Testis (tissue), 2 donors: Measurements from ENCODE around the gene MYL10.

ENCODE experiments used
- POLR2A ChIP-seq: fragments of 450-650 bp; IDR thresholded peaks from one replicate; pipeline ENCODE4 v1.6.1; 2017; ENCODE audit warnings: antibody characterized with exemption, mild to moderate bottlenecking, moderate library complexity
- TF ChIP-seq, protein P1 (sequence below), 3 experiments: fragments of 450-650 bp in 2 of 3; fragments of 200-600 bp in 1 of 3; sonication (generic) in 1 of 3; IDR thresholded peaks; one replicate each; pipeline ENCODE4 v1.5.1; 2016 to 2019; ENCODE audit warnings: antibody characterized with exemption in 3 of 3, mild to moderate bottlenecking in 2 of 3, moderate library complexity in 1 of 3

DNA sequence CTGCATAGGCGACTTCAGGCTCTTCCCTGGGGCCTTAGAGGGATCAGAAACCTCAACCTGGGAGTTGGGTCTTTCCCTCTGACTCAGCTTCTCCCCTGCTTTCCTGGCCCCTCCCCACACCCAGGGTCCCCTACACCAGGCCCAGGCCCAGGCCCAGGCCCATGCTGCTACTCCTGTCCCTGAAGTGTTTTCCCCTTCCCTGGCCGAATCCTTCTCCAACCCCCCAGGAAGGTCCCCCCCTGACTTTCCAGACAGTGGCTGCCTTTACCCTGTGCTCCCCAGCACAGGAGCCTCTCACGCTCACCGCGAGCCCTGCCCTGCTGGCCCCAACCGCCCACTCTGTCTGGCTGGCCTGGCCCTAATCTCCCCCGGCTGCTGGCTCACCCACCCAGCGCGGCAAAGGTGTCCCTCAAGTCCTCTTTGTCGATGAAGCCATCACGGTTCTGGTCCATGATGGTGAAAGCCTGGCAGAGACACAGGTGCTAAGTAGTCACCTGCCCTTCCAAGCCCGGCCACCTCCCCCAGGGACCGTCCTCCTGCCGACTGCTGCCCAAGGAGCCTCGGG is 6.4 kb downstream of the MYL10 start:
- TF ChIP-seq, protein P1, sequence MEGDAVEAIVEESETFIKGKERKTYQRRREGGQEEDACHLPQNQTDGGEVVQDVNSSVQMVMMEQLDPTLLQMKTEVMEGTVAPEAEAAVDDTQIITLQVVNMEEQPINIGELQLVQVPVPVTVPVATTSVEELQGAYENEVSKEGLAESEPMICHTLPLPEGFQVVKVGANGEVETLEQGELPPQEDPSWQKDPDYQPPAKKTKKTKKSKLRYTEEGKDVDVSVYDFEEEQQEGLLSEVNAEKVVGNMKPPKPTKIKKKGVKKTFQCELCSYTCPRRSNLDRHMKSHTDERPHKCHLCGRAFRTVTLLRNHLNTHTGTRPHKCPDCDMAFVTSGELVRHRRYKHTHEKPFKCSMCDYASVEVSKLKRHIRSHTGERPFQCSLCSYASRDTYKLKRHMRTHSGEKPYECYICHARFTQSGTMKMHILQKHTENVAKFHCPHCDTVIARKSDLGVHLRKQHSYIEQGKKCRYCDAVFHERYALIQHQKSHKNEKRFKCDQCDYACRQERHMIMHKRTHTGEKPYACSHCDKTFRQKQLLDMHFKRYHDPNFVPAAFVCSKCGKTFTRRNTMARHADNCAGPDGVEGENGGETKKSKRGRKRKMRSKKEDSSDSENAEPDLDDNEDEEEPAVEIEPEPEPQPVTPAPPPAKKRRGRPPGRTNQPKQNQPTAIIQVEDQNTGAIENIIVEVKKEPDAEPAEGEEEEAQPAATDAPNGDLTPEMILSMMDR (IDR thresholded peaks at IDR 0.05), result no peak
- no peak for TF ChIP-seq POLR2A
